GM23338 (cell line): ENCODE measurements around the gene APBA1.

Experiments used
- CTCF ChIP-seq, 2 experiments: fragments of 200-600 bp in 1 of 2; sonication (generic) in 1 of 2; conservative IDR thresholded peaks; 2 replicates each; pipeline versions ENCODE4 v1.5.1 to v1.6.1; 2016 to 2017; ENCODE audit warnings: antibody characterized with exemption in 2 of 2, low read depth in 2 of 2, mild to moderate bottlenecking in 2 of 2, moderate library complexity in 1 of 2
- EZH2phosphoT487 ChIP-seq: fragments of 200-600 bp; sonication (generic); IDR thresholded peaks from one replicate; pipeline ENCODE4 v1.8.1; 2018; ENCODE audit warnings: antibody characterized with exemption; ENCODE audit not compliant: unreplicated experiment

- TF ChIP-seq CTCF (conservative IDR thresholded peaks at IDR 0.05; ENCODE audit: low read depth in 2 of 2) (no peak), EZH2phosphoT487 (no peak)
Observed at GRCh38 chr9:69486498-69486897, 185.7 kb downstream of the APBA1 start.
